Ovary (tissue), 3 donors: ENCODE data around the gene USP25.

Experiments
- EP300 ChIP-seq: sonication (generic); formaldehyde crosslinking; IDR thresholded peaks from one replicate; pipeline ENCODE4 v1.6.1; 2017; ENCODE audit warnings: antibody characterized with exemption
- POLR2A ChIP-seq: fragments of 450-650 bp; IDR thresholded peaks from one replicate; pipeline ENCODE4 v1.6.1; 2017; ENCODE audit warnings: antibody characterized with exemption, mild to moderate bottlenecking, moderate library complexity
- TF ChIP-seq, protein P1 (sequence below), 3 donors: fragments of 450-650 bp in 2 of 3; fragments of 200-600 bp in 1 of 3; IDR thresholded peaks; one replicate each; pipeline versions ENCODE4 v1.5.1 to v1.8.0; 2016 to 2022; ENCODE audit warnings: antibody characterized with exemption in 3 of 3, mild to moderate bottlenecking in 1 of 3
- donor health status: DM: no; HTN: no; CAD: no.

DNA sequence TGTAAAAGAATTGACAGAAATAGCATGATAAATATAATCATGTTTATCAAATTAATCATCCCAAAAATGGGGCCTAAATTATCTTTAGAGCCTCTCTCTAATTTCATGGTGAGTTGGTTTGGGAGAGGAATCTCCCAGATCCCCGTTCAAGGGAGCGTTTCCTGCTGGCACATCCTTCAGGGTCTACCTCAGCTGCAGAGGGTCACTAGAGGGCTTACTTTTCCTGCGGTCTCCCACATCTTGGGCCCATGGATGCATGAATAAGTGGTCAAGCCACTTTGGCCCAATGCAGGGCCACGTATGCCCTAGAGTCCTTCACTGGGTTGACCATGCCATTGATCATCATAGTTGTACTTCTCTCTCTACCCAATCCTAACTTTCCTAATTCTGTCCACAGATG, 164.1 kb downstream of the USP25 start:
- TF ChIP-seq, protein P1, sequence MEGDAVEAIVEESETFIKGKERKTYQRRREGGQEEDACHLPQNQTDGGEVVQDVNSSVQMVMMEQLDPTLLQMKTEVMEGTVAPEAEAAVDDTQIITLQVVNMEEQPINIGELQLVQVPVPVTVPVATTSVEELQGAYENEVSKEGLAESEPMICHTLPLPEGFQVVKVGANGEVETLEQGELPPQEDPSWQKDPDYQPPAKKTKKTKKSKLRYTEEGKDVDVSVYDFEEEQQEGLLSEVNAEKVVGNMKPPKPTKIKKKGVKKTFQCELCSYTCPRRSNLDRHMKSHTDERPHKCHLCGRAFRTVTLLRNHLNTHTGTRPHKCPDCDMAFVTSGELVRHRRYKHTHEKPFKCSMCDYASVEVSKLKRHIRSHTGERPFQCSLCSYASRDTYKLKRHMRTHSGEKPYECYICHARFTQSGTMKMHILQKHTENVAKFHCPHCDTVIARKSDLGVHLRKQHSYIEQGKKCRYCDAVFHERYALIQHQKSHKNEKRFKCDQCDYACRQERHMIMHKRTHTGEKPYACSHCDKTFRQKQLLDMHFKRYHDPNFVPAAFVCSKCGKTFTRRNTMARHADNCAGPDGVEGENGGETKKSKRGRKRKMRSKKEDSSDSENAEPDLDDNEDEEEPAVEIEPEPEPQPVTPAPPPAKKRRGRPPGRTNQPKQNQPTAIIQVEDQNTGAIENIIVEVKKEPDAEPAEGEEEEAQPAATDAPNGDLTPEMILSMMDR (IDR thresholded peaks at IDR 0.05), result no peak
- TF ChIP-seq POLR2A (no peak), EP300 (no peak)
